GM19193 (cell line): ENCODE measurements around the gene QPCT.

Source experiments
- POLR2A ChIP-seq: IDR thresholded peaks from 4 replicates; pipeline ENCODE4 v1.6.1; 2011; ENCODE audit not compliant: insufficient read depth, insufficient read length; ENCODE audit errors: extremely low read depth

Gene QPCT

DNA sequence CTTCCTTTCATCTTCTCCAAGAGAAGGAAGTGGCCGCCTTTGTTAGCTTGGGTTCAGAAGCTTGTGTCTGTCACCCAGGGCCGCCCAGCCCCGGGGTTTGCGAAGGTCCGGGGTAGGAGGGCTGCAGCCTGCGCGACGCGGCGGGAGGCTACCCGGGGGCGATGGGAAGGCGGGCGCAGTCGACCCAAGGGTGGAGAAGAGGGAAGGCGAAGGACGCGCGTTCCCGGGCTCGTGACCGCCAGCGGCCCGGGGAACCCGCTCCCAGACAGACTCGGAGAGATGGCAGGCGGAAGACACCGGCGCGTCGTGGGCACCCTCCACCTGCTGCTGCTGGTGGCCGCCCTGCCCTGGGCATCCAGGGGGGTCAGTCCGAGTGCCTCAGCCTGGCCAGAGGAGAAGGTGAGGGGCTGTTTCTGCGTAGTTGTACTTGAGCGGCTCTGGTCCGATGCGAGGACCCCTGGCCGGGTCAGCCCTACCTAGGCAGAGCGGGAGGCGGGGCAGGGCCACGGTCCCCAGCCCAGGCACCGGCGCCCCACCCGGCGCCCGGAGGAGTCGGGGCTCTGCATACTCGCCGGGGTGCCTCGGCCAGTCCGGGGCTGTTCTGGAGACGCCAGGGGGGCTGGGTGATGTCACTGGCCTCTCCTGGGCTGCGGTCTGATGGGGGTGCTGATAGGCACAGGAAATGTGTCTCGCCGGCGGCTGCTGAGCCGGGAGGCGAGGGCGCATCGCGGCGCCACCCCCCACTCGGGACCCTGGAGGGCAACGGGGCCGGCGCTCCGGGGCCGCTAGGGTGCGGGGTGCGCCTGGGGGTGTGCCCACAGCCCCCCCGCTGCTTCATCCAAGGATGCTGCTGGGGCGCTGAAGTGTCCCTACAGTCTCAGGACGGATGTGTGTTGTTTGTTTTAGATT is at the start of gene QPCT:
Gene QPCT, plus strand, starts transcription at position 178 of the 909 bp plus-strand sequence. Its CDS starts 102 bp downstream, at position 280.
- TF ChIP-seq POLR2A = no peak

DNA sequence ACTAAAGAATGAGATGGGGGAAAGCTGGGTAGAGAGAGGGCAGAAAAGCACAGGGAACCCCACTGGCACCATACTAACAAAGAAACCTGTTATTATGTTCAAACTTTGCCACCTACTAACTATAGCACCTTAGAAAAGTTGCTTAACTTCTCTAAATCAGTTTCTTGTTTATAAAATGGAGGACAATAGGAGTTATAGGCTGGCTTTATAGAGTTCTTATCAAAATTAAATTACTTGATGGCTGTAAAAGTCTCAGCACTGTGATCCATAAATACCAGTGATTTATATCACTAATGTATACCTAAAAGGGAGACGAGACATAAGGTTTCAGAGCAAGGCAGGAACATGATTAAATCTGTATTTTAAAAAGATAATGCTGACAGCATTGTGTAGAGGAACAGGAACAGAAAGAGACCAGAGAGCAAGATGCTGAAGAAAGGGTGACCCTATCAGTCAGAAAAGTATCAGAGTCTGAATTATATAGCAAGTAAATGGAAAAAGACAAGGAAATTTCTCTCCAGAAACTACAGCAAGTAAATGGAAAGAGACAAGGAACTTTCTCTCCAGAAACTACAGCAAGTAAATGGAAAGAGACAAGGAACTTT is 48.9 kb upstream of the QPCT start:
- no peak for TF ChIP-seq POLR2A

DNA sequence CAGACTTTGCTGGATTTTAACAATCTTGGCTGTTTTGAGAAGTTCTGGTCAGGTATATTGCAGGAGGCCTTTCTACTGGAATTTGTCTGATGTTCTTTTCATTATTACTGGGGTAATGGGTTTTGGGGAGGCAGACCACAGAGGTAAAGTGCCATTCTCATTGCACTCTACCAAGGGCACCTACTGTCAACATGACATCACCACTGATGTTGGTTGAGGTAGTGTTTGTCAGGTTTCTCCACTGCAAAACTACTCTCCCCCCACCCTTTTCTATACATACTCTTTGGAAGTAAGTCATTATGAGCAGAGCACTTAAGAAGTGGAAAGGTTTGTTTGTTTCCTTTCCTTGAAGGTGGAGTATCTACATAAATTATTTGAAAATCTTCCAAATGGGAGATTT is 46.8 kb upstream of the QPCT start:
- TF ChIP-seq POLR2A = no peak

DNA sequence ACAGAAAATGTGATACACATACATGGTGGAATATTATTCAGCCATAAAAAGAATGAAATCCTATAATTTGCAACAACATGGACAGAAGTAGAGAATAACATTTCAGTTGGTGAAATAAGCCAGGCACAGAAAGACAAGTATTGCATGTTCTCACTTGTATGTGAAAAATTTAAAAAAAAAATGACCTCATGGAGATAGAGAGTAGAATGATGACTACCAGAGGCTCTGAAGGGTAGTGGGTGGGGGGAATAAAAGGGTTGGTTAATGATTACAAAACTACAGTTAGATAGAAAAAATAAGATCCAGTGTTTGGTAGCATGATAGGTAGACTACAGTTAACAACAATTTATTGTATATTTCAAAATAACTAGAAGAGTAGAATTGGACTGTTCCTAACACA is 44.3 kb upstream of the QPCT start:
- no peak for TF ChIP-seq POLR2A

DNA sequence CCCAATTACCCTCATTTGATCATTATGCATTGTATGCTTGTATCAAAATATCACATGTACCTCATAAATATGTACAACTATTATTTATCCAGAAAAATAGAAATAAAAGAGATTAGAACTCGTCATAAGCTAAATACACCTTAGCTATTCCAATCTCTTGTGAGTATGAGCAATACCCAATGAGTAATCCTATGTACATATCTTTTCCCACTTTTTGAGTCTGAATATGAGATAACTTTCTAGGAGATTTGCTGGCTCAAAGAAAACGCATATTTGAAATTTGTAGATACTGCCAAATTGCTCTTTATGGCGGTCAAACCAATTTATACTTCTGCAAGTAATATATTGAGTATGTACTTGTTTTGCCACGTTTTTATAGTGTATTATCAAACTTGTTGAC is 43.9 kb upstream of the QPCT start:
- no peak for TF ChIP-seq POLR2A

DNA sequence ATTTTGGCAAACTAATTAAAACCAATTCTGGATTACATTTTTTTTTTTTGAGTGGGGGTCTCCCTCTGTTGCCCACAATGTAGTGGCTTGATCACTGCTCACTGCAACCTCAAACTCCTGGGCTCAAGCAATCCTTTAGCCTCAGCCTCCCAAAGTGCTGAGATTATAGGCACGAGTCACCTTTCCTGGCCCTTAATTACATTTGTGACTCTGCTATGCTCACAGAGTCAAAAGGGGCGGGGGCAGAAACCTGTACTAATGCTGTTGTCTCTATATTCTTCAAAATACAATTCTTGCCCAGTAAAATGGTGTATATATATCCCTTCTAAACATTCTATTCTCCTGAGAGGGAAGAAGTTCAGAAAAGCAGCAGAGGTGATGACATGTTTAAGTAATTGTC is 43.0 kb upstream of the QPCT start:
- TF ChIP-seq POLR2A = no peak

DNA sequence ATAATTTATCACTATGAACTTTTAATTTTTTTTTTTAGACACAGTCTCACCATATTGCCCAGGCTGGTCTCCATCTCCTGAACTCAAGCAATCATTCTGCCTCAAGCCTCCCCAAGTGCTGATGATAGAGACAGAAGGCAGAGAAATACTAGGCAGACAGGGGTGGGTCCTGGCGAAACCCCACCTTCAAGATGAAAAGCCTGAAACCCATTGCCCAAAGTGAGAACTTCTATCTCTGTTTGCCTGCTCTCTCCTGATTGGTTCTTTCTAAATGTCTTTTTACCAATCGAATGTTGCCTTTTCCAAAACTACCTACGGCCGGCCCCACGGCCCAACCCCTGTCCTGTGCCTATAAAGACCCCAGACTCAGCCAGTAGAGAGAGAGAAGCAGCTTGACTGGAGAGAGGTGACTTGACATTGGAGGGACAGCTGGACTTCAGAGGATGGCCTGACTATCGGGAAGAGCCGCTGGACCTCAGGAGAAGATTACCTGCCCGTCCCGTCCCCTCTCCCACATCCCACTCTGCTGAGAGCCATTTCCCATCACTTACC is 41.7 kb upstream of the QPCT start:
- no peak for TF ChIP-seq POLR2A

DNA sequence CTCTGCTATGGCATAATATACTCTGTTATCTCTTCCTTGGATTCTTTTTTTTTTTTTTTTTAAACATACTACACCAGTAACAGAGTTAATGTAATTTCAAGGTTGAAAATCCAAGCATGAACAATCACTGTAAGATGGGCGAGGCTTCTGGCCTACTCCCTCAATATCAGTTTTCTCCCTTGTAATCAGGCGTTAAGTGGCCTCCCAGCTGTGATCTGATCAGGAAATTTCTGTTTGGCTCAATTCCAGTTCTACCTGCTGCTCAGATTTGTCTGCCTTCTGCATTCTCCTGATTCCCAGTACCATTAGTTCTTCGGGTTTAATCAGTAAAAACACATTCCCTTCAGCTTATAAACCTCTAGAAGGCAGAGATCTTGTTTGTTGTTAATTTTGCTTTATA is 38.4 kb upstream of the QPCT start:
- TF ChIP-seq POLR2A = no peak

DNA sequence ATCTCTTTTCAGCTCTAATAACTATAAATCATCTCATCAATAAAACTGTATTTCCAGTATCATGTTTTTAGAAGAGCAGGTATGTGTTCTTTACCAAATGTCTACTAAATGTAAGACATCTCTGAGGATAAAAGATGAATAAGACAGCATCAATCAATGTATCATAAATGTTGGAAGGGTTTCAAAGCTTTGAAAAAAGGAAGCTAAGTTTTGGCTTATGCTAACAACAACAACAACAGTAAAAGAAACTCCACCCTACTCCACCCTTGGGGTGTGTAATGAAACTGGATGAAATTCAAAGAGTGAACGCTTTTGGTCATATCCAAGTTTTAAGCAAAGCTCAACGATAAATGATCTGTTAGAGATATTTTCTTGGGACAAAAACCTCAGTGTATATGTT is 36.9 kb upstream of the QPCT start:
- no peak for TF ChIP-seq POLR2A

DNA sequence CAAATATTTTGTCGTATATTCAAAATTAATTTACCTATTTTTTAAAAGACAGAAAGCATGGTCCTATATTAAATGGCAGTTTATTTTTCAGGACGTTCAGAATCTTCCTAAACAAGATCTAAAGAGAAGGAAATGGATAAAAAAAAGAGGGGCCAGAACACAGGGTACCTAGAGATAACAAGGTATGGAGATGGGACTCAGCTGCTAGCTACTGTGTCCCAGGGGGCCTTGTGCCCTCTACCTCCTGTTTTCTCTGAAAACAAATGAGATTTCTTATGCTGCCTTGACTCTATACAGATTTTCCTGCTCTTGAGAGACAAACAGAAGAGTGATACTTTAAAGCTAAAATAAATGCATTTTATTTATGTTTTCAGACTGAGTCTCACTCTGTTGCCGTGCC is 29.1 kb upstream of the QPCT start:
- no peak for TF ChIP-seq POLR2A

DNA sequence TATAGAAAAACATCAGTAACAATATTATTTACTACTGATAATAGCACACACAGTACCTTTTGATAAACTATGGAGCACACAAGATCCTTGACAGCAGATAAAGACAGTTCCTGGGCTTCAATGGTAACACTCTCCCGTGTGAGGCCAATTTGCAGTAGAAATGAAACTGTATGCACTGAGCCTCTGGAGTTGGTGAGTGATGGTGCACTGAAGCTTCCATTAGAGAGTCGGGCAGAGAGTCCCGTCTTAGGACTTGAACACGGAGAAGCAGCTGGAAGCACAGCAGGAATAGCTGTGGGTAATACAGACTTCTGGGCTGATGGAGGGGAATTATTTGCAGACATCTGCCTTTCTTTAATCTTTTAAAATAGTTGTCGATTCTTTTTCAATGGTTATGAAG is 28.2 kb upstream of the QPCT start:
- no peak for TF ChIP-seq POLR2A

DNA sequence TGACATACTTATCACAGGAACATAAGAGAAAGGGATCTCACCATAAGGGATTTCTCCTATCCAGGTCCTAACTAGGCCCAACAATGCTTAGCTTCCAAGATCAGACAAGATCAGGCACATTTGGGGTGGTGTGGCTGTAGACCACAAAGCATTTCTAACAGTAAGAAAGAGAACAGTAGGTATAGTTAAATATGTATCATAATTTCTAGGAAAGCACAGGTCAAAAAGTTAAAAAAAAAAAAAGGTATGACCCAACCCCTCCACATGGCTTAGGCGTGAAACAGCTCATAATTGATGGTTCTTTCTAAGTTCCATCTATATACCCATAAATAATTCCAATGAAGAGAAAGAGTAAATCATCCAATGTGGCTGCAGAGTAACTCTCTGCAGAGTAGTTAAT is 26.7 kb upstream of the QPCT start:
- no peak for TF ChIP-seq POLR2A

DNA sequence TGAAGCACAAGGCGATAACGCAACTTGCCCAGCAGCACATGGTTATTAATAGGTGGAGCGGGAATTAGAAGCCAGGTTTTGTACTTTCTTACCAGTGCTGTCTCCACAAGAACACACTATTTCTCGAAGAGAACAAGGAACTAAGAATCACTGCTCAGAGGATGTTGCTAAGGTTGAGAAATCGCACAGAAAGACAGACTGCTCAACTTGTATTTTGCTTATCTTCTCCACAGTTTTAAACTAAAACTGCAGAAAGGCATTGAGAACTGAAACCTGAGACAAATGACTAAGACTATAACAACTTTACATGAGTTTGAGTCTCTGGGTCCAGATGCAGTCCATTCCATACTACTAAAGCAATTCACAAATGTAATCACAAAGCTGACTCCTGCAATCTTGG is 26.0 kb upstream of the QPCT start:
- no peak for TF ChIP-seq POLR2A

DNA sequence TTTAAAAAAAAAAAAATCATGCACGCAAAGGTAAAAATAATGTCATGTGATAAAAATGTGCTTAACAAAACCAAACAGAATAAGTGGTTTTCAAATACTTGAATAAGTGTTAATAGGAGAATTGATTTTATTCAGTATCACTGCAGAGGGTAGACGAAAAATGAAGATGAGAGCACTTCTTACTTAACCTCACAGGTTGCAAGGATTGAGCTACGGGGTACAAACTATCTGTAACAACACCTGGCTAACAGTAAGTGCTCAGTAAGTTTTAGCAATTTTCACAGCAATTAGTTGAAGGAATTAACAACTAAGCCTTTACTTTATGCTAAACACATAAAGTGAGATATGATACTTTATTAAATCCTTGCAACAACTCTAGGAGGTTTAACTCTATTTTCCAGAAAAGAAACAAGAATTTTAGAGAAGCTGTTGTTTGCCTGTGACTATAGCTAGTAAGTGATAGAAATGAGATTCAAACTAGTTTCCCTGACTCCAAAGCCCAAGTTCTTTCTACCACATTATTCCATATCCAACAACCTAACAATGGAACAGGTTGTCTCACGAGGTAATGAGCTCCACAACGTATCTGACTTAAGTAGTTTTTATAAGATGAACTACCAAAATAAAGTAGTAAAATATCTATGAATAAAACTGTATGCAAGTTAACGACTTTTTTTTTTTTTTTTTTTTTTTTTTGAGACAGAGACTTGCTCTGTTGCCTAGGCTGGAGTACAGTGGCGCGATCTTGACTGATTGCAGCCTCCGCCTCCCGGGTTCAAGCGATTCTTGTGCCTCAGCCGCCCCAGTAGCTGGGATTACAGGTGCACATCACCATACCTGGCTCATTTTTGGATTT is 24.4 kb upstream of the QPCT start:
- TF ChIP-seq POLR2A = no peak
